Osteoblast (primary cell): Measurements from ENCODE around the gene CASD1. TPM values are rescaled to one million over a fixed set of nuclear protein-coding genes. Genes with fewer than 3 reads are reported as not detected.

Experiments used
- DNase-seq: peaks from one replicate; pipeline ENCODE4 v3.0.0; 2011; ENCODE audit warnings: low spot score, mixed read lengths; ENCODE audit not compliant: insufficient read length; ENCODE audit errors: missing footprints
- H2AFZ ChIP-seq: 2 replicates; pipeline ENCODE4 v1.6.0; 2011; ENCODE audit warnings: mild to moderate bottlenecking, low read length
- H3K27ac ChIP-seq: 2 replicates; pipeline ENCODE4 v1.5.1; 2011; ENCODE audit warnings: mild to moderate bottlenecking, low read depth, low read length, moderate library complexity
- H3K27me3 ChIP-seq: 2 replicates; pipeline ENCODE4 v1.6.0; 2012; ENCODE audit warnings: mild to moderate bottlenecking, control low read depth, inconsistent platforms, low read length, moderate library complexity; ENCODE audit not compliant: insufficient read depth
- H3K36me3 ChIP-seq: 2 replicates; pipeline ENCODE4 v1.5.1; 2011; ENCODE audit warnings: mild to moderate bottlenecking, low read length, control low read depth, moderate library complexity; ENCODE audit not compliant: insufficient read depth
- H3K4me1 ChIP-seq: 2 replicates; pipeline ENCODE4 v1.5.1; 2011; ENCODE audit warnings: mild to moderate bottlenecking, low read length, control low read depth, moderate library complexity; ENCODE audit not compliant: insufficient read depth
- H3K4me2 ChIP-seq: 2 replicates; pipeline ENCODE4 v1.6.0; 2011; ENCODE audit warnings: mild to moderate bottlenecking, low read length; ENCODE audit not compliant: insufficient read depth
- H3K4me3 ChIP-seq: fragments of 200-600 bp; sonication (generic); 3 replicates; pipeline ENCODE4 v1.5.1; 2012; ENCODE audit warnings: mild to moderate bottlenecking, low read length, inconsistent platforms; ENCODE audit not compliant: insufficient read depth
- H3K79me2 ChIP-seq: 2 replicates; pipeline ENCODE4 v1.6.0; 2012; ENCODE audit warnings: mild to moderate bottlenecking, low read length, control low read depth, inconsistent platforms; ENCODE audit not compliant: insufficient read depth
- H3K9me3 ChIP-seq: 2 replicates; pipeline ENCODE4 v1.5.1; 2011; ENCODE audit warnings: low read depth, low read length, control low read depth
- H4K20me1 ChIP-seq: 2 replicates; pipeline ENCODE4 v1.6.0; 2012; ENCODE audit warnings: mild to moderate bottlenecking, low read length, control low read depth; ENCODE audit not compliant: insufficient read depth
- CTCF ChIP-seq: IDR thresholded peaks from 2 replicates; pipeline ENCODE4 v1.5.1; 2011; ENCODE audit warnings: mild to moderate bottlenecking, low read depth, low read length, moderate library complexity; ENCODE audit errors: extremely low read depth
- total RNA-seq: library from RNA; depleted of rRNA; stranded (reverse); fragments of >200 nt; gene quantifications from 2 replicates; pipeline ENCODE4 v1.2.3, GENCODE V29; 2012

CASD1 gene
- total RNA-seq, 1 donor = 20.6 TPM

DNA sequence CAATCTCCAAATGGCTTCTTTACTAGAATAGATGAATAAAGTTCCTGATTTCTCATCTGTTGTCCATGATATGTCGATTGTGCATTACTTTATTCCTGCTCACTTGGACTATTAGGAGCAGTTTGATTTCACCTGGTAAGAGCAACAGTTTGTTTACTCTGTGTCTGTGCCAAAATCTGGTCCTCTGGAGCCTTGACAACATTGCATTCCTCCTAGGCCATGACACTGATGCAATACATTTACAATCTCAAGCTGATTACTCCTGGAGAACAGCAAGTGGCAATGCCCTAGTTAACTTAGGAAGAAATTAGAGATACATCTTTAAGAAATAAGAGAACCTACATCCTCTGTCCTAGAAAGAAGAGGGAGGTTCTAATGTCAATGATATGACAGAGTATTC lies 74.5 kb downstream of the CASD1 start:
- no peak overlapping the region for H3K27ac ChIP-seq
- DNase-seq = no peak
- no peaks in the 10 kb centered on the region for H3K4me1 ChIP-seq
- no peaks in the 10 kb centered on the region for H4K20me1 ChIP-seq
- H3K9me3 ChIP-seq = no peaks in the 10 kb centered on the region
- H3K79me2 ChIP-seq = no peaks in the 10 kb centered on the region
- H3K27me3 ChIP-seq = no peaks in the 10 kb centered on the region
- H2AFZ ChIP-seq = no peak overlapping the region
- no peak overlapping the region for H3K4me2 ChIP-seq
- H3K4me3 ChIP-seq = no peak overlapping the region
- H3K36me3 ChIP-seq = no peaks in the 10 kb centered on the region
- no peak for TF ChIP-seq CTCF

DNA sequence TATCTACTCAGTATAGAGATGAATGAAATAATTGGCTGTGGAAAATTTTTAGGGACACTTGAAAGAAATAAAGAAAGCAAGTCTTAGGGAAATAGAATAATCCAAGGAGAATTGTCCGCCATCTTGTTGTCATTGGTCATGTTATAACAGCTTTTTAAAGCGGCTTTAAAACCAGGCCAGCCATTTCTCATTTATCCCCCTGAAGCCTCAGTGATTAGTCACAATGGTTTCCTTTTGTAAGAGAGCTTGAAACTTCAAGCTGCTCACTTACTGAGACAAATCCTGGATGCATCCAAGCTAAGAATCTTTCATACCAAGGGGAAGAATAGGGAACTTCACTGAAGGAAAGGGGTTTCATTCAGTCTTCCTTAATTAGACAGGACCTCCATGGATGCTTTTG lies 78.5 kb downstream of the CASD1 start:
- DNase-seq = peak; percentile 25
- H3K27ac ChIP-seq = no peak overlapping the region
- TF ChIP-seq CTCF = no peak

DNA sequence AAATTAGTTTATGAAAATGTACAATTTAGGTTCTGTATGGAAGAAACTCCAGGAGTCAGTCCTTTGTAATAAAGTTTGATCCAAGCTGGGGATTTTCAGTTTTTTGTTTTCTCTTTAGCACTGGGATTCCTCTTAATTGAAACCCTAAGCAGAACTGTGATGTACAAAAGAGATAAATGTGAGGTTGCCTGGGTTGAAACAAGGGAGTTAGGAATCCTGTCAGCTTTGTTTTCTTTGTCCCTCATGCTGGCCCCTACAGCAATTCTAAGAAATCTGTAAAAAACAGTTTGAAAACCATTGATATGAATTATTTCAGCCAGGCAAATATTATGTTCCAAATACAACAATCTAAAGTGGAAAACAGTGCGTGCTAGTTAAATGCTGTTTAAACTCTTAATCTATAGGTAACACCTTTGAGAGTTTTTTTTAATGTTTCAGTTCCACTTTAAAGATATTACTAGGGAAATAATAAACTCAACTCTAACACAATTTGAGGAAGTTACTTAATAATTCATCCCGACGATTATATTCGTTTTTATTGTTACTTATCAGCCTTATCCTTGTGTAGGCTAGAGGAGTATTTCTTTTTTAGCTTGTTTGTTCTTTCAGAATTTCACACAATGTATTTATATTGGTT lies 81.0 kb downstream of the CASD1 start:
- Histone ChIP-seq H3K27me3 (no peaks in the 10 kb centered on the region), H3K4me2 (no peak overlapping the region), H4K20me1 (no peaks in the 10 kb centered on the region), H3K4me3 (no peak overlapping the region), H2AFZ (no peak overlapping the region), H3K27ac (no peak overlapping the region), H3K9me3 (no peaks in the 10 kb centered on the region), H3K36me3 (no peaks in the 10 kb centered on the region), H3K4me1 (no peaks in the 10 kb centered on the region), H3K79me2 (no peaks in the 10 kb centered on the region)
- no peak for TF ChIP-seq CTCF
- DNase-seq = no peak

More for the DNA sequence above, 78.5 kb downstream of the CASD1 start:
- H3K4me2 ChIP-seq = no peak overlapping the region
- no peaks in the 10 kb centered on the region for H3K9me3 ChIP-seq
- no peaks in the 10 kb centered on the region for H3K36me3 ChIP-seq
- H2AFZ ChIP-seq = no peak overlapping the region
- no peaks in the 10 kb centered on the region for H3K79me2 ChIP-seq
- H3K27me3 ChIP-seq = no peaks in the 10 kb centered on the region
- no peaks in the 10 kb centered on the region for H4K20me1 ChIP-seq
- no peak overlapping the region for H3K4me3 ChIP-seq
- no peaks in the 10 kb centered on the region for H3K4me1 ChIP-seq

DNA sequence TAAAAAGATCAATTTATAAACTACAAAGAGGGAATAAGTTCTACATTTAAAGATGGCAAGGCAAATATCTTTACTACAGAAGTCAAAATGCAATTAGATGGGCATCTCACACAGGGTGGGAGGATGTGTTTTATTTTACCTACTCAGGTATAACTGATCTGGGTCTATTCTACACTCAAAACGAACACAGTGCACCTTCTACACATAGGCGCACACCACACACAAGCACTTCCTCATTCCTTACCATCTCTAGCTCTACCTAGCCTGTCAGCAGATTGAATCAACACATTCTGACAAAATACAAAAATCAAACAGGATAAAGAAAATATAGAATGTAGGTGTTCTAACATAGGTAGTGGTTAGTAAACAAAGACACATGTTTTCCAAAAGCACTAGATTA lies 81.6 kb downstream of the CASD1 start:
- no peak for TF ChIP-seq CTCF
- H3K4me3 ChIP-seq = no peak overlapping the region
- H3K4me1 ChIP-seq = no peaks in the 10 kb centered on the region
- H3K4me2 ChIP-seq = no peak overlapping the region
- no peak overlapping the region for H3K27ac ChIP-seq
- no peaks in the 10 kb centered on the region for H3K9me3 ChIP-seq
- no peak for DNase-seq
- H2AFZ ChIP-seq = no peak overlapping the region
- H3K27me3 ChIP-seq = no peaks in the 10 kb centered on the region
- no peaks in the 10 kb centered on the region for H3K36me3 ChIP-seq
- no peaks in the 10 kb centered on the region for H3K79me2 ChIP-seq
- no peaks in the 10 kb centered on the region for H4K20me1 ChIP-seq
